Measurements from ENCODE around the gene IL13RA1.
"Not testable (repeated sequence)": the region's sequence is repeated elsewhere in the genome, so short reads cannot be mapped to it uniquely, and the experiment has no call there.

DNA sequence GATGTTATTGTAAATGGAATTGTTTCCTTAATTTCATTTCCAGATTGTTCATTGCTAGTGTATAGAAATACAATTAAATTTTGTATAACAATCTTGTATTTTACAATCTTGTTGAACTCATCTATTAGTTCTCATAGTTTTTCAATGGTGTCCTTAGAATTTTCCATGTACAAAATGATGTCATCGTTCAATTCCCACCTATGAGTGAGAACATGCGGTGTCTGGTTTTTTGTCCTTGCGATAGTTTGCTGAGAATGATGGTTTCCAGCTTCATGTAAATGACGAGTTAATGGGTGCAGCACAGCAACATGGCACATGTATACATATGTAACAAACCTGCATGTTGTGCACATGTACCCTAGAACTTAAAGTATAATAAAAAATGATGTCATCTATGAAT lies 89.9 kb downstream of the IL13RA1 start:
- TF ChIP-seq, protein P1, sequence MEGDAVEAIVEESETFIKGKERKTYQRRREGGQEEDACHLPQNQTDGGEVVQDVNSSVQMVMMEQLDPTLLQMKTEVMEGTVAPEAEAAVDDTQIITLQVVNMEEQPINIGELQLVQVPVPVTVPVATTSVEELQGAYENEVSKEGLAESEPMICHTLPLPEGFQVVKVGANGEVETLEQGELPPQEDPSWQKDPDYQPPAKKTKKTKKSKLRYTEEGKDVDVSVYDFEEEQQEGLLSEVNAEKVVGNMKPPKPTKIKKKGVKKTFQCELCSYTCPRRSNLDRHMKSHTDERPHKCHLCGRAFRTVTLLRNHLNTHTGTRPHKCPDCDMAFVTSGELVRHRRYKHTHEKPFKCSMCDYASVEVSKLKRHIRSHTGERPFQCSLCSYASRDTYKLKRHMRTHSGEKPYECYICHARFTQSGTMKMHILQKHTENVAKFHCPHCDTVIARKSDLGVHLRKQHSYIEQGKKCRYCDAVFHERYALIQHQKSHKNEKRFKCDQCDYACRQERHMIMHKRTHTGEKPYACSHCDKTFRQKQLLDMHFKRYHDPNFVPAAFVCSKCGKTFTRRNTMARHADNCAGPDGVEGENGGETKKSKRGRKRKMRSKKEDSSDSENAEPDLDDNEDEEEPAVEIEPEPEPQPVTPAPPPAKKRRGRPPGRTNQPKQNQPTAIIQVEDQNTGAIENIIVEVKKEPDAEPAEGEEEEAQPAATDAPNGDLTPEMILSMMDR (IDR thresholded peaks at IDR 0.05): not testable (repeated sequence)
- TF ChIP-seq POLR2A (IDR thresholded peaks at IDR 0.05): not testable (repeated sequence)

Data from prostate gland (tissue), 2 donors.